GM21723 (cell line): ENCODE data around the gene PLXNA4.

Source experiments
- ATAC-seq: cut with Tn5 transposase; IDR thresholded peaks from one replicate; pipeline ENCODE4 v1.9.1; 2021; ENCODE audit warnings: mild to moderate bottlenecking, moderate library complexity; ENCODE audit not compliant: unreplicated experiment

Gene PLXNA4

DNA sequence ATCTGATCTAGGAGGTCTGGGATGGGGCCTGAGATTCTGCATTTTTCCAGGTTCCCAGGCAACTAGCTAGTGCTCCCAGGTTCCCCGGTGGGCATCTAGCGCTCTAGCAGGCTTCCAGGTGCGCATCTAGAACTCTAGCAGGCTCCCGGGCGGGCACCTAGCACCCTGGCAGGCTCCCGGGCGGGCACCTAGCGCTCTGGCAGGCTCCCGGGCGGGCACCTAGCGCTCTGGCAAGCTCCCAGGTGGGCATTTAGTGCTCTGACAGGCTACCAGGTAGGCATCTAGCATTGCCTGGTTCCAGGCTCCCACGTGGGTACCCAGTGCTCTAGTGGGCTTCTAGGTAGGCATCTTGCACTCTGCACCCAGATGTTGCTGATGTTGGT lies 414.7 kb downstream of the PLXNA4 start:
- ATAC-seq: no peak

- ATAC-seq: no peak
Observed at GRCh38 chr7:132160611-132161532, 415.4 kb downstream of the PLXNA4 start.

- ATAC-seq: no peak
Observed at GRCh38 chr7:132158841-132159240, 417.4 kb downstream of the PLXNA4 start.

- ATAC-seq: no peak
Observed at GRCh38 chr7:132158166-132158565, 418.1 kb downstream of the PLXNA4 start.

DNA sequence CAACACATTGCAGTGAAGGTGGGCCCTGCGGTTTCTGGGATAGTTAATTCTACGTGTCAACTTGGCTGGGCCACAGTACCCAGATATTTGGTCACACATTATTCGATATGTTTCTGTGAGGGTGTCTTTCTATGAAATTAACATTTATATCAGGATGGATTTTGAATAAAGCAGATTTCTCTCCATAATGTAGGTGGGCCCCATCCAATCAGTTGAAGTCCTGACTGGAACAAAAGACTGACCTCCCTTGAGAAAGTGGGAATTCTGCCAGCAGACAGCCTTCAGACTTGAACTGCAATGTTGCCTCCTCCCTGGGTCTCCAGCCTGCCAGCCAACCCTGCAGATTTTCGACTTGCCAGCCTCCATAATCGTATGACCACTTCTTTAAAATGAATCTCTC lies 420.6 kb downstream of the PLXNA4 start:
- no peak for ATAC-seq

DNA sequence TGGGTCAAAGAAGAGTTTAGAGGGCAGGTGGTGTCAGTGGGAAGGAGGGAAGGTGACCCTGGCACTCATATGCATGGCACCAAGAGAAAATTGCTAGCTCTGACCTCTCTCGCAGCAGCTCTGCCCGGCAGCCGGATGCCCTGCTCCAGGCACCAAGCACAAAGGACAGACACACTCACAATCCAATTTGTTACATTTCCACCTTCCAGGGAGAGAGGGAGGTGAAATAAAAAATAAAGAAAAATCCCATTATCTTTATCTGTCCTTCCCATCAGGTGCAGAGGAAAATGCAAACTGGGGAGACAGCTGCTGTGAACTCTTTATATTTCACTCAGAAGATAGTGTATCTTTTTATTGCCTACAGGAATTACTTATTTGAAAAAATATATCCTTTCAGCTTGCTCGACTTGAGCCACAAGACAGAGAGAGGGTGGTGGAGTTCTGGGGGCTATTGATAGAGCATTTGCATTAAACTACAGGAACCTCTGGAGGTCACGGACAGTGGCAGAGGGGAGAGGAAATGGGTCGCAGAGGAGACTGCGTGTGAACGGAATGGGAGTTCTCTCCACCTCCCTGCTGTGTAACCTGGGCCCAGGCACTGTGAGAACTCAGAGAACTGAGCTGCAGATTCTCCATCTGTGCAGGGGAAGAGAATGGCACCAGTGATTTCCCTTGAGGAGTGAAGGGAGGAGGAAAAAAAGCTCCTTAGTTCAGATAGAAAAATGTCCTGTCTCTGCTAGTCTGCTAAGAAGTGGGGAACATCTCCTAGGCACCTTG lies 421.4 kb downstream of the PLXNA4 start:
- no peak for ATAC-seq

- ATAC-seq: no peak
Observed at GRCh38 chr7:132154248-132154647, 422.0 kb downstream of the PLXNA4 start.

GRCh38 chr7:132152131-132152889 lies 424.0 kb downstream of the PLXNA4 start:
- ATAC-seq: no peak

- ATAC-seq: no peak
Observed at GRCh38 chr7:132150711-132151110, 425.6 kb downstream of the PLXNA4 start.

DNA sequence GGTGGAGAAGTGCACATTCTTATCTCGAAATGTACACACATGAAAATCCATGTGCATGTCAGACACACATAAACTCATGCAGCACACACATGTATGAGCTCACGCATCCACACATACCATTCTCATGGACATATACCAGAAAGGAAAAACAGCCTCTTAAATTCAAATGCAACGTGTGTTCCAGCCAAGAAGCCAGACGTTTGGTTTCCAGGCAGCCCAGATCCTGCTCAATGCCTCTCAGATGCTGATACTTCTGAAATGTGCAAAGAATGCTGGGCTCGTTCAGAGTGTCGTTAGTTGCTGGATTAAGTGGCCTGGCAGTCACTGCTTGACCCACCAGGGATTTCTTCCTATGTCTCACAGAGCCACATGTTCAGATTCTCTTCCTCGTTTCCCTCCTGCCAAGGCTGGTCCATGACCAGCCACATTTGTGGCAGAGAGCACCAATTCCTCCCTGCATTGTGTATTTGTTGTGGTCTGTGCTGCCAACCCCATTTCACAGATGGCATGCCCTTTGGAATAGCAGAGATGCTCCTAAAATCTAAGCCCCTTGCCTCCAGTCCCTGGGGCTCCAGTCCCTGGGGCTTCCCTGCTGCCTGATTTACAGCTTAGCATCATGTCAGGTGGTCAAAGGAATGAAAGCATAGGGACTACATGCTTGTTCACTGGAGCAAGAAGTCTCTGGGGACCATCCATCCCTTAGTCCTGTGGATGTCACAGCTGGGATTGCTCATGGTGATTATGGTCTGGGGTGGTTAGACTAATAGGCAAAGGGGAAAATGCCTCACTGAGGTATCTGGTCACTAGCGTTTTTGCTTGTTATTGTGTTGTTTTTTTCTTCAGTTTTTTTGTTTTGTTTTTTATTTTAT lies 426.6 kb downstream of the PLXNA4 start:
- ATAC-seq: no peak

- no peak for ATAC-seq
Observed at GRCh38 chr7:132148876-132149275, 427.4 kb downstream of the PLXNA4 start.

GRCh38 chr7:132145466-132145865 lies 430.8 kb downstream of the PLXNA4 start:
- ATAC-seq: no peak

GRCh38 chr7:132145063-132145462 lies 431.2 kb downstream of the PLXNA4 start:
- no peak for ATAC-seq

DNA sequence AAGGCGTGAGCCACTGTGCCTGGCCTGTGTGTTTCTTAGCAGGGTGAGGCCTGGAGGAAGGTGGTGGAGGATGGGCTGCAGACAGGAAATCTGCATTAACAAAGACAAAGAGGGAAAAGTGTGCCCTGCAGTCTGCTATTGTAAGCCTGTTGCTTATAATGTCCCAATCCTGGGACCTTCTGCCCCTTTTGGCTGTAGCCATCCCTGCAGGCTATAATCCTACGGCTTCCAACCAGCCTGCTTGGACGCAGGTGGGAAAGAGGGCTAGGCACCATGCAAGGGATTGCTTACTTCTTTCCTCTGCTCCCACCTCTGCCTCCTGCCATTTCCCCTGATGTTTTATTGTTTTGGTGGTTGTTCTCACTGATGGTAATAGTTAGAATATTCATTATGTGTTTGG lies 434.3 kb downstream of the PLXNA4 start:
- no peak for ATAC-seq

DNA sequence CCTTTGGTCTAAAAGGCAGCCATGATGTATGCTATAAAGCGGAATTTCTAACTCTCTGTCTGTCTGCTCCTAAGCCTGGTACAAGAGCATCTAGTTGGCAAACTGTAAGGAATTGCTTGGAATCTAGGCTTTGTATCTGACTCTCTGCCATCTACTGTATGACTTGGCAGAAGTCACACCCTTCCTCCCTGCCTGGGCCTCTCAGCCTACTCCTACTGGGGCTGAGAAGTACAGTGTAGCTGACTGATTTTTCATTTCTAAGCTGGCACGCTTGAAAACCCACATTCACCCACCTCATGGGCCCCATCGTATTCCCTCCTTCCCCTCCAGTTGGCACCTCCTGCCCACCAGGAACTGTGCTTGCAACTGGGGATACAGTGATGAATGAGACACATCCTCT lies 435.2 kb downstream of the PLXNA4 start:
- no peak for ATAC-seq

GRCh38 chr7:132140341-132140740 lies 435.9 kb downstream of the PLXNA4 start:
- no peak for ATAC-seq

DNA sequence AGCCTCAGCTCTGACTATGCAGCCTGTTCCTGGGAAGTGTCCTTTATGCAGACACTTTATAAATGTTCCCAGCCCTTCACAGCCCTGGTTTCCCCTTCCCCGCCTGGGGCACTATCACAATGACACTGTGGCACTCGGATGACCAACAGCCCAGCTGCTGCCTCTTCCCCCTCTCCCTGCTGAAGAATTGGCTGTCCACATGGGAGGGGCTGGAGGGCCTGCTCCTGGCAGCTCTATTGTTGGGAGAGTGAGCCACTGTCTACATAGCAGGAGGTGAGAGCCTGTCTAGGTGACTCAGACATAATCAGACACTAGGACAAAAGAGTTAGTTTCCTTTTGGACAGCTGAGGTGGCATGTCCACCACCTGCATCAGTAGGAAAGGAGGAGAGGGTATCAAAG lies 437.5 kb downstream of the PLXNA4 start:
- no peak for ATAC-seq

DNA sequence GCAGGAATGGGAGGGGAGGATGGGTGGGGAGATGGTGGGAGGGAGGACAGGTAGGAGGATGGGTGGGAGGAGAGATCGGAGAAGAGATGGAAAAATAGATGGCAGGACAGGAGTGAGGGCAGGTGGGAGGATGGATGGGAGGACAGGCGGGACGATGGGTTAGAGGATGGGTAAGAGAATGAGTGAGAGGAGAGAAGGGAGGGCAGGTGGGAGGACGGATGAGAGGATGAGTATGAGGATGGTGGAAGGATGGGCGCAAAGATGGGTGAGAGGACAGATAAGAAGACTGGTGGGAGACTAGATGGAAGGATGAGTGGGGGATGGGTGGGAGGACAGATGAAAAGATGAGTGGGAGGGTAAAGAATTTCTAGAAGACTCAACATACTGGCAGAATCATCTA lies 438.6 kb downstream of the PLXNA4 start:
- ATAC-seq: no peak

DNA sequence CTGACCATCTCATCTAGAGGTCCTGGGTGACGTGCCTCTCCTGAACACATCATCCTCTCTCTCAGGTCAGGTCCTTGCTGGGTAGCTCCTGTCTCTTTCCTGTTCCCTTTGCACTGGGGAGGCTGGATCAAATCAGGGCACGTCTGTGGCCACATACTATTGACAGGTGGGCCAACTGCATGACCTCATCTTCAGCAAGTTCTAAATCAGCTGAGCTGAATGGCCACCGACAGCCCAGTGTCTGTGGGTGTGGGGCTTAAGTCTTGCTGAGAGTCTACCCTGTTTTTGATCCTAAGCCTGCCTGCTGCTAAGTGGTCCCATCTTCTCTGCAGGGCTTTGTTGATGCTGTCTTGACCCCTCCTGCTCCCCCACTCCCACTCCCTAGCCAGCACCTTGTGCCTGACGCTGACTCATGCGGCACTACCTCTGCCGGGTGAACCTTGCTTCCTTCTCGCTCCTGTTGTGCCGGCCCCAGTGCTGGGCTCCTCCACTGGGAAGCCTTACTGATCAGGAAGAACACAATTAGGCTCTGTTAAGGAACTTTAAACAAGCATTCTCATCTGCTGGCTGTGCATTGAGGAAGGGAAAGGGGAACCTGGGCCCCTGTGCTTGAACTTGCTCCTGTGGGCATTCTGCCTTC lies 440.4 kb downstream of the PLXNA4 start:
- no peak for ATAC-seq
